Activated CD8-positive, alpha-beta memory T cell treated with anti-CD3 and anti-CD28 coated beads for 48 hours (primary cell): Measurements from ENCODE around the gene SLC9A9.

ENCODE experiments used
- DNase-seq, 3 experiments: peaks; one replicate each; pipeline ENCODE4 v3.0.0-alpha.2; 2020; ENCODE audit warnings: low read depth in 2 of 3, low spot score in 2 of 3

SLC9A9 gene

DNA sequence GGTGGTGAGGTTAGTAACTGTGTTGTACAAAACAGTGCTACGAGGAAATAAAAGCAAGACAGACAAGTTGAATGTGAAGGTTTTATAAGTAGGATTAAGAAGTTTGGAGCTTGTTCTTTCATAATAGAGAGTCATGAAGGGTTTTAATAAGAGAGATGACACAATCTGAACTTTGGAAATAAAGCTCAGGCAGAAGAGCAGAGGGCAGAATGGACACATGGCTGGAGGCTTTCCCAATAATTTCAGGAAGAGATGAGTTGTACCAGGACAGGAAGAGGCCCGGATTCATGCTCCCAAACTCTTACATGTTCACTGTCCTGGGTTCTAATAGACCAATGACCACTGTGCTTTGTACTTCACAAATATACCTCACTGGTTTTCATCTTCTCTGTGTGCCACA lies 194.8 kb downstream of the SLC9A9 start:
- no peak for DNase-seq

GRCh38 chr3:143652118-143652517 lies 196.2 kb downstream of the SLC9A9 start:
- no peak for DNase-seq

GRCh38 chr3:143650827-143651226 lies 197.4 kb downstream of the SLC9A9 start:
- no peak for DNase-seq

DNA sequence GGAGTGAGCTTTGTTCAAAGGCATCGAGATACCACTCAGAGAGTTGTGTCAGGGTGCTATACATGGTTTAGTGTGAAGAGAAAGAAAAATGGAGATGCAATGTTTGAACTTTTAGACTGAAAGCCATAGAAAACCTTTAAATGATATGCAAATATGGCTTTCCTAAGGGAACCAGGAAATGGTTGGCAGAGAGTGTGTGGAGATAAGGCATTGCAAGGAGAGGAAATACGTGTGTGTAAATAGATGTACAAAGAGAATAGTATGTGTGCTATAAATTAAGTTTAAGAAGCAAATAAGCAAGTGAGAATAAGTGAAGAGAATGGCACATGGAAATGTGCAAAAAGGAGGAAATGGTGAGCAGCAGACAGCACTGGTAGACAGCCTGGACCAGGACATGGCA lies 198.1 kb downstream of the SLC9A9 start:
- DNase-seq, result no peak

- DNase-seq, result no peak
Measured at GRCh38 chr3:143648708-143649107, 199.6 kb downstream of the SLC9A9 start.

DNA sequence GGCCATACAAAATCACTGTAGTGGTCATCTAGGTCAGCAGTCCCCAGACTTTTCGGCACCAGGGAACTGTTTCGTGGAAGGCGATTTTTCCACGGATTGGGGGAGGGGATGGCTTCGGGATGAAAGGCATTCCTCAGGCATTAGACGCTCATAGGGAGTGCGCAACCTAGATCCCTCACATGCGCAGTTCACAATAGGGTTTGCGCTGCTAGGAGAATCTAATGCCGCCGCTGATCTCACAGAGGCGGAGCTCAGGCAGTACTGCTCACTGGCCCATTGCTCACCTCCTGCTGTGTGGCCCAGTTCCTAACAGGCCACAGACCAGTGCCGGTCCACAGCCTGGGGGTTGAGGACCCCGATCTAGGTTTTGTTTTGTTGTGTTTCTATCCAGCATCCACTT lies 200.1 kb downstream of the SLC9A9 start:
- no peak for DNase-seq

DNA sequence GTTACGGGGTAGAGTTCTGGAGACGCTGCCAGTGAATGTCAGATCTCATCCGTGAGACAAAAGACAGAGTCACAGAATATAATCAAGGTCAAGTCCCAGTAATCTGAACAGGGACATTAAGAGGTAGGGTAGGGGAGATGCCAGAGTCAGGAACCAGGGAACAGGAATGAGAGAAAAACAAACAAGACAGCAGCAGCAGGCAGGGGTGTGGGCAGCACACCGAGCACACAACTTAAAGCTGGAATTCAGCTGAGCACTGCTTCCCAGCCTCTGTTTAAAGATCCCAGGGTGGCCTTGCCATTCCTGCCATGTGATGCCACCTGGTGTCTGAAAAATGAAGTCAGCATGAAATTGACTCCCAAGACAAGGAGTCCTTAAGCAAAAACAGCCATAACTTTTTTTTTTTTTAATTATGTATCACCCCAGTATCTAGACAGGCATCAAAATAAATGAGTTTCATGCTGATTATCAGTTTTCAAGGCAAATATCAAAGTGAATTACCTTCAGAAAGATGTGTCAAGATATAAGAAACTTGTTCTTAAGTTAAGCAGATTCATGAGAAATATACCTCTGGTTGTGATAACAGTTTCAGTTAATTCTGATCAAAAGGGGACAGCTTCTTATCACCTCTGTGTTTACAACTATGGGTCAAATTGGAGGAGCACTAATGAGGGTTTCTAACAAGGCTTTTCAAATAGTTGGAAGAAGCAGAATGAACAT lies 203.7 kb downstream of the SLC9A9 start:
- DNase-seq, result no peak

DNA sequence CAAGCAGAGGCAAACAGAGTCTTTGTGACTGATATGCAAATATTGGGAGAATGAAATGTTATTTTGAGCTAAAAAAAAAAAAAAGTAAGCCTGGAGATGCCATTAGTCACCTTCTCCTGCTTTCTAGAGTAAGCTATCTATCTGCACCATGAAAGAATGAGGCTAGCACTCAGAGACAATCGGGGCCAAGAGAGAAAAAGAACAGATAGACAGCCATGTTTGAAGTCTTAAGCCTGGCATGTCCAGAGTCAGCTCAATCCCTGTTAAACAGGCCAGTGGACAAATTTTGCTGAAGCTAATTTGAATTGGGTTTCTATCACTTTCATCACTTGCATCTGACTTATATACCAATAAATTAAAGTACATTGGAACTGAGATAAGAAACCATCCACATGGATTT lies 204.4 kb downstream of the SLC9A9 start:
- no peak for DNase-seq

DNA sequence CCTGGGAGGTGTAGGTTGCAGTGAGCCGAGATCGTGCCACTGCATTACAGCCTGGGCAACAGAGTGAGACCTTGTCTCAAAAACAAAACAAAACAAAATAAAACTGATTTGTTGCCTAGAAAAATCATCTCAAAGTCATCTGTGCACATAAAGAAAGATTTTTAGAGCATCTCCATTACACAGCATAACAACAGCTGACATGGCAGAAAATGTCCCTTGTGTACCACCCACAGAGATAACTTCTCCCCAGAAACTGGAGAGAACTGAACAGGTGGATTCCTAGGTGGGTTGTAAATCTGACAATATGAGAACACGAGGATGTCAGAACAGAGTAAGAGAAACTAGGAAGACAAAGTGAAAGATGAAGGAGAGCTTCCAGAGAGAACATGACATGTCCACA lies 207.5 kb downstream of the SLC9A9 start:
- no peak for DNase-seq

DNA sequence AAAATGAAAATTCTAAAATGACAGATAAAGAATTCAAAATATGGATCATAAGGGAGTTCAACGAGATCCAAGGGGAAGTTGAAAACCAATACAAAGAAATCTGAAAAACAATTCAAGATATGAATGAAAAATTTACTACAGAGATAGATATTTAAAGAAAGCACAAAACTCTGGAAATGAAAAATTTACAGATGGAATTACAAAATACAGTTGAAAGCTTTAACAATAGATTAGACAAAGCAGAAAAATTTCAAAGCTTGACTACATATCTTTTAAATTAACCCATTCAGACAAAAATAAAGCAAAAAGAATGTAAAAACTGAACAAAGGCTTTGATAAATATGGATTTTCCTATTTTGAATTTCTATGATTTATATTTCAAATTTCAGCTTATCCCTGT lies 211.1 kb downstream of the SLC9A9 start:
- no peak for DNase-seq

DNA sequence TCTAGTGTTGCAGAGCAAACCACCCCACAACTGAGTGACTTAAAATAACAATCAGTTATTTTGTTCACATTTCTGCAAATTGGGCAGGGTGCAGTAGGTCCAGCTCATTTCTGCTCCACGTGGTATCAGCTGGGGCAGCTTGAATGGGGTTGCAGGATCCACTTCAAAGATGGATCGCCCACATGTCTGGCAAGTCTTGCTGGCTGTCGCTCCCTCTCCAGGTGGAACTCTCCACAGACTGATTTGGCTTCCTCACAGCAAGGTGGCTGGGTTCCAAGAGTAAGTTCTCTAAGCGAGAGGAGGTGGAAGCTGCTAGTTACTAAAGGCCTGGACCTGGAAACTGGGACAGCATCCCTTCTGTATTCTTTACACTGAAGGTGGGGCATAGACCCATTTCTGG lies 213.3 kb downstream of the SLC9A9 start:
- no peak for DNase-seq

- no peak for DNase-seq
Measured at GRCh38 chr3:143634427-143634826, 213.8 kb downstream of the SLC9A9 start.

DNA sequence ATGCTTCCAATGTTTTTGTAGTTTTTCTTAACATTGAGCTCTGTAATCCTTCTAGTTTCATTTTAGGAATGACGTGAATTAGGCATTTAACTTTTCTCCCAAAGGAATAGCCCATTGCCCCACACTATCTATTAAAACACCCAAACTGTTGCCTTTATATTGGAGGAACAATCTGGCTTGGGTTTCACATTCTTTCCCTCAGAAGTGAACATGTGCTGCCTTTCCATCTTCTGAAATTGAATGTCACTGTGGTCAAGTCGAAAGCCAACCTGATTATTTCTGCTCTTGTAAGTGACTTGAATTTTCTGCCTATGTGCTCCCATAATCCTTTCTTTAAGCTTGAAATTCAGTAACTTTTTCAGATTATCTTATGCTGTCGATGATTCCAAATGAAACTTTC lies 214.5 kb downstream of the SLC9A9 start:
- no peak for DNase-seq

DNA sequence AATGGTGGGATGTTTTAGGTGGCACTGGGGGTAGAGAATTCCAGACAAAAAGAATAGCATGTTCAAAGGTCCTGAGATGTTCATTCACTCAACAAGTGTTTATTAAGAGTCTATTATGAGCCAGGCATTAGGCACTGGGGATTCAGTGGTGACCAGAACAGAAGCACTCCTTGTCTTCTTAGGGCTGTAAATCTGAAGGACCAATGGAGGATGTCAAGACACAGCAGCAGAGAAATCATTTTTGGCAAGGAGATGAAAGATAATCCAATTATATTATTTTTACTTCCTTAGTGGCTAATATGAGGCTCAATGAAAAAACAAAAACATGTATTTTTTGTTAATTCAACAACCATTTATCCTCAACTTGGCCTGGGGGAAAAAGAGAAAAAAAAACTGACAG lies 218.5 kb downstream of the SLC9A9 start:
- no peak for DNase-seq

GRCh38 chr3:143628971-143629370 lies 219.3 kb downstream of the SLC9A9 start:
- DNase-seq, result no peak

DNA sequence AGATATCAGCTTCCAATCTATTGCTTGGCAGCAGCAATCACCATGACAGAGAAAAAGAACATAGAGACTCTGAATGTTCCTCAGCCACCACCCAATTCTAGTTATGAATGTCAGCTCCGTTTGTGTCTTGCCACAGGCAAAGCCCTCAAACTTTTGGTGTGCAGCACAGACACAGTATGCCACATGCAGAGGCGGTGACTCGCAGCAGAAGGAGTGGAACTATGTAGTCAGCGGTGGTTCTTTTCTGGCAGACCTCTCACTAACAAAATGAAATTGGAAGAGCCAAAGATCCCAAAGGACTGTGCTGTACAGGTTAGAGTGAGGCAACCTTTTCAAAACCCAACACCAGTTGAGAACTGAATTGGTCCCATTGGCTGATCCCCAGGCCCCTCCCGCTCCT lies 220.9 kb downstream of the SLC9A9 start:
- no peak for DNase-seq

DNA sequence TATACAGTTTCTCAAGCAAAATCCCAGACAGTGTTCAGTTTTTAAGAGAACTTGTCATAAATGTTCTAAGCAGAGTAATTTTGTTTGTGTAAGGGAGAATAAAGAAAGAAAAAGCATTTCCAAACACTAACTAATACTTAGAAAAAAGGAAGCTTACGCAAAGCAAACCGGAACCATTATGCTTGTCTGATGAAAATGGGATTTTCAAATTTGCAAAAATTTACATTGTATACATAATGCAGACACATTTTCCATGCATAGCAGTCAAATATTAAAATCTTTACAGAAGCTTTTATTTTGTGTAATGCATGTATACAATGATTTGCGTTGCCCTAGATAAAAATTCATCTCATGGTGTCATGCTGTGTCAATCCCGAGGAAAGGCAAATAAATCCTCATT lies 229.0 kb downstream of the SLC9A9 start:
- no peak for DNase-seq

GRCh38 chr3:143617050-143617449 lies 231.2 kb downstream of the SLC9A9 start:
- no peak for DNase-seq

DNA sequence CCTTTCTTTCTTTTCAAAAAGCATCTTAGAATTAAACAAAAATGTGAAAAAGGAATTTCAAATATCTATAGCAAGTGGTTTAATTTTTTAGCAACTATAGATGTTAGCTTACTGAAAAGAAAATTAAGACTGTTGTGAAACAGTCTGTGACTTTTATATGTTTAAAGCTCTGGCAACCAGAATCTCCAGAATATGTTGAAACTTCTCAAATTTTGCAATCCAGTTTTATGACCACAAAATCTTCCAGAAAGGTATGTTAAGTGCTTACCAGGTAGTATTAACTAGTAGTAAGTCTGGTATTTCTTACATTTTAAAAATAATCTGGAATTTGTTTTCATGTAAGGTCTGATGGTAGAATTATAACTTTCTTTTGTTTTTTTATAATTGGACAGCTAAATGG lies 235.0 kb downstream of the SLC9A9 start:
- DNase-seq, result no peak

- no peak for DNase-seq
Measured at GRCh38 chr3:143612541-143612940, 235.7 kb downstream of the SLC9A9 start.

DNA sequence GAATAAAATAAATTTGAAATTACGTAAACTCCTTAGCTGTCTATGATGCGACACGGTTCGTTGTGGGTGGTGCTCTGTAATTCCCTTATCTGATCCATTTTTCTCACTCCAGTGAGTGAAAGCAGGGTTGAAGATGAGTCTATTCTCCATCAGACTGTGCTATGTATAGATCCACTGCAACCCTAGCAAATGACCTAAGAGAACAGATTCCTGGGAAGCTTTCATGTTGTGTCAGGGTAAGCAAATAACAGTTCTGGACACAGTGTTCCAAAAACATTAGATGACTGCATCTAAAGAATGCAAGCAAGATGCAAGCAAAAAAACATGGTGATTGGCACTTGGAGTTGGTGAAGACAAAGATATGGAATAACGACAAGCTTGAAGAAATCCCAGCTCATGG lies 239.3 kb downstream of the SLC9A9 start:
- no peak for DNase-seq

DNA sequence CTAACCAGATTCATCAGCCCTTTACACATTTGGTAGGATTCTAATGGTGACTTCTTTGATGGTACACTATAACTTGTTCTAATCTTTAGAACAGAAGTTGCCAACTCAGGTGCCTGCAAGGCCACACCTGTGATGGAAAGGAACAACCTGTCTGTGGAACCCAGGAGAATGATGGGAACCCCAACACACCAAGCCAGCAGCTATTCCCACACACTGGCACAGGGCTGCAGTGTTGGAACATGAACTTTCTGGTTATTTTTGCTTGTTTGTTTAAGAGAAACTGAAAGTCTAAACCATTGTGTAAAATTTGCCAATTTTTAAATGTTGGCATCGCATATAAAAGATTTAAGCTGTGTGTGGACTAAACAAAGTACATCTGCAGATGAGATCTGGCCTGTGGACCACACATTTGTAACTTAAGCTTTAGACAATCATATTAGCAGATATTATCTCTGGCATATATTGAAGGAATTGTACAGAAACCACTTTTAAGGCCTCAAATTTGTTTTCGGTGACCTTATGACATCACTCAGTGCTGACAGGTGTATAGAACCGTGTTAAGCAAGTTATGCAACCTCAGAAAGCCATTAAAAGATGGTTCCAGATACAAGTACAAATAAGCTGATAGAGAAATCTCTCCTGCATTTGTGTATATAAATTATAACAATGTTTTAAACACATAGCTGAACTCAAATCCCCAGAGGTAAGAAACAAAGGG lies 242.9 kb downstream of the SLC9A9 start:
- no peak for DNase-seq
